K562 (cell line): ENCODE measurements around the gene KCNH2. TPM values are rescaled to one million over a fixed set of nuclear protein-coding genes. Genes with fewer than 3 reads are reported as not detected.

ENCODE experiments used
- CHCHD3 ChIP-seq: fragments of 250-450 bp; sonication (Bioruptor Pico); IDR thresholded peaks from 2 replicates; pipeline ENCODE4 v2.1.2; 2022; ENCODE audit warnings: mild to moderate bottlenecking
- MAFF ChIP-seq: IDR thresholded peaks from 2 replicates; pipeline ENCODE4 v1.6.1; 2012; ENCODE audit warnings: low read length, improper control_type of control experiment
- MAFK ChIP-seq: IDR thresholded peaks from 2 replicates; pipeline ENCODE4 v1.6.1; 2011; ENCODE audit warnings: low read length, improper control_type of control experiment
- MYBL2 ChIP-seq, 2 experiments: fragments of 450-650 bp in 1 of 2; sonication (generic) in 1 of 2; formaldehyde crosslinking in 1 of 2; IDR thresholded peaks; 2 replicates each; pipeline versions ENCODE4 v1.6.1 to v1.8.1; 2017 to 2022; ENCODE audit warnings: borderline replicate concordance in 1 of 2, inconsistent platforms in 1 of 2, low read depth in 1 of 2, mild to moderate bottlenecking in 1 of 2, missing genetic modification reagents in 1 of 2, moderate library complexity in 1 of 2
- MYC ChIP-seq, 2 experiments: fragments of 250-450 bp in 1 of 2; sonication (Bioruptor Pico) in 1 of 2; IDR thresholded peaks; 2 replicates each; pipeline versions ENCODE4 v1.5.1 to v1.6.1; 2012 to 2021; ENCODE audit warnings: low read depth in 2 of 2, borderline replicate concordance in 1 of 2, improper control_type of control experiment in 1 of 2, low read length in 1 of 2, mild to moderate bottlenecking in 1 of 2, moderate library complexity in 1 of 2
- NFYB ChIP-seq: IDR thresholded peaks from 2 replicates; pipeline ENCODE4 v1.6.1; 2011; ENCODE audit warnings: mild to moderate bottlenecking, moderate library complexity; ENCODE audit not compliant: insufficient read length; ENCODE audit errors: extremely low read depth
- NR2C1 ChIP-seq, 2 experiments: fragments of 450-650 bp; IDR thresholded peaks; 2 replicates each; pipeline ENCODE4 v1.6.1; 2017; ENCODE audit warnings: mild to moderate bottlenecking in 2 of 2, antibody characterized with exemption in 1 of 2, inconsistent platforms in 1 of 2, missing compliant biosample characterization in 1 of 2, missing genetic modification characterization in 1 of 2
- PHF8 ChIP-seq: fragments of 200-600 bp; sonication (generic); IDR thresholded peaks from 2 replicates; pipeline ENCODE4 v1.6.1; 2012; ENCODE audit warnings: mixed run types, mild to moderate bottlenecking, inconsistent platforms, low read length, moderate library complexity, borderline replicate concordance
- POLR2A ChIP-seq: fragments of 450-650 bp; conservative IDR thresholded peaks from 2 replicates; pipeline ENCODE4 v1.6.1; 2016
- RBM22 ChIP-seq: fragments of 200-400 bp; formaldehyde crosslinking; IDR thresholded peaks from 2 replicates; pipeline ENCODE4 v1.6.1; 2018; ENCODE audit warnings: low read length, low read depth; ENCODE audit not compliant: poor library complexity, severe bottlenecking
- REST ChIP-seq, 2 experiments: fragments of 450-650 bp; formaldehyde crosslinking in 1 of 2; IDR thresholded peaks; 2 replicates each; pipeline versions ENCODE4 v1.4.0 to v1.6.1; 2014 to 2020; ENCODE audit warnings: mild to moderate bottlenecking in 2 of 2, borderline replicate concordance in 1 of 2, low read depth in 1 of 2
- SREBF2 ChIP-seq: sonication (generic); formaldehyde crosslinking; IDR thresholded peaks from 2 replicates; pipeline ENCODE4 v1.4.0; 2020; ENCODE audit warnings: mild to moderate bottlenecking, missing genetic modification reagents
- STAG1 ChIP-seq: sonication (generic); formaldehyde crosslinking; IDR thresholded peaks from 2 replicates; pipeline ENCODE4 v1.5.0; 2020; ENCODE audit warnings: missing genetic modification reagents, borderline replicate concordance
- ZNF75A ChIP-seq: fragments of 450-650 bp; formaldehyde crosslinking; IDR thresholded peaks from 2 replicates; pipeline ENCODE4 v1.4.0; 2020; ENCODE audit warnings: mild to moderate bottlenecking
- polyA plus RNA-seq, 8 experiments: library from polyadenylated mRNA; depleted of rRNA in 4 of 8; stranded (reverse) in 5 of 8; unstranded in 3 of 8; fragments of >200 nt; fragmentation: Nextera tagmentation in 2 of 8; fragmentation: Illumina TruSeq in 1 of 8; extraction: Ambion mirVana in 2 of 8; extraction: Trizol in 1 of 8; gene quantifications; 2 replicates each; pipeline versions ENCODE4 v1.2.1 to v1.2.3, GENCODE V29; 2011 to 2014; ENCODE audit warnings: inconsistent platforms in 1 of 8, missing spikeins in 1 of 8
- total RNA-seq, 7 experiments: library from RNA; depleted of rRNA in 6 of 7; stranded (reverse); fragments of >200 nt in 6 of 7; fragmentation: Illumina TruSeq in 2 of 7; extraction: Trizol in 2 of 7; gene quantifications; 2 replicates each; pipeline versions ENCODE4 v1.2.1 to v1.2.3, GENCODE V29; 2011 to 2021; ENCODE audit warnings: low replicate concordance in 1 of 7
- TF ChIP-seq, protein P1 (sequence below), 2 experiments: fragments of 450-650 bp in 1 of 2; sonication (generic) in 1 of 2; formaldehyde crosslinking in 1 of 2; IDR thresholded peaks in 1 of 2; conservative IDR thresholded peaks in 1 of 2; 2 replicates each; pipeline versions ENCODE4 v1.6.1 to v1.8.1; 2016 to 2023; ENCODE audit warnings: mild to moderate bottlenecking in 2 of 2, moderate library complexity in 2 of 2, inconsistent platforms in 1 of 2, missing genetic modification reagents in 1 of 2

The KCNH2 gene
- total and polyA plus RNA-seq, 9 of the 15 experiments (the other 6 are each of a cell fraction or from before 2014, with no cell fraction given), result 18.1 to 368 (median 218) TPM

DNA sequence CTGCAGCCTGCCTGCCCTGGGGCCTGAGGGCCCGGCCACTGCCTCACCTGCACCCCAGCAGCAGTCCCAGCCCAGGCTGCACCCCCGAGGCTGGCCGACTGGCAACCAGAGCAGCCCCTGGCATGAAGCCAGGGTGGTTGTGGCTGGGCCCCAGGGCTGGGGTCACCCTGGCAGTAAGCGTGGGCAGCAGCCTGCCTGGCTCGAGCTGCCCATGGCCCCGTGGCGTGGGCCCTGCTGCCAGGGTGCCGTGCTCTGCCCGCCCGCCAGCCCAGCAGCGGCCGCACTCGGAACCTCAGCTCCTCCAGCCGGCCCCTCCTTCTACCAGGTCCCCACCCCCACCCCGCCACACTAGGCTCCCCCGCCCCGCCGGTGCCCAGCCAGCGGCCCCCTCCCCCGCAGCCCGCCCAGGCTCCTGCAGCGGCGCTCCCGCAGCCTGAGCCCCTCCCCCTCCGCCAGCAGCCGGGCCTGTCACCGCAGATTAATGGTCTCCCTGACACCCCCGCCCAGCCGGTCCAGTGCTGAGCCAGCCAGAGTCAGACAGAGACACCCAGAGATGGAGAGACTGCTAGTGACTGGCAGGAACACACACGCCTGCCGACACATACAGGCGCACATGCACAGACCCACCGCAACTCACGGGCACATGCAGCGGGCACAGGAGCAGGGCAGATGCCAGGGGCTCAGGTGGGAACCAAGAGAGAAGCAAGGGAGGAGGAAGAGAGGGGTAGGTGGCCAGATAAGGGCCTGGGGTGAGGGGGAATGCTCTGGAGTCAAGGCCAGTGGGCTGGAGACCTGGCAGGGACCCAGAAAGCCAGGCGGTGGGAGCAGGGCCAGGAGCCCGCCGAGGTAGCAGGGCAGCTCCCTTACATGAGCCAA is 22.4 kb downstream of the KCNH2 start (continued):
- TF ChIP-seq REST (IDR thresholded peaks at IDR 0.05; ENCODE audit: borderline replicate concordance), result peak; percentile 95
- peak; percentile 85 for TF ChIP-seq REST (CRISPR knock-in tag; IDR thresholded peaks at IDR 0.05; ENCODE audit: low read depth)
- no peak for TF ChIP-seq SREBF2
- TF ChIP-seq PHF8, result peak; percentile 72; the same call in 1 of the 2 replicates
- no peak for TF ChIP-seq CHCHD3
- no peak for TF ChIP-seq NR2C1 (IDR thresholded peaks at IDR 0.05)
- TF ChIP-seq NR2C1 (tag; IDR thresholded peaks at IDR 0.05), result peak; percentile 51; the same call in 1 of the 2 replicates
- peak; percentile 41; the same call in 1 of the 2 replicates for TF ChIP-seq MAFK
- TF ChIP-seq POLR2A, result peak; percentile 86
- TF ChIP-seq, protein P1, sequence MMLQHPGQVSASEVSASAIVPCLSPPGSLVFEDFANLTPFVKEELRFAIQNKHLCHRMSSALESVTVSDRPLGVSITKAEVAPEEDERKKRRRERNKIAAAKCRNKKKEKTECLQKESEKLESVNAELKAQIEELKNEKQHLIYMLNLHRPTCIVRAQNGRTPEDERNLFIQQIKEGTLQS (IDR thresholded peaks at IDR 0.05), result no peak
- TF ChIP-seq, protein P1 (CRISPR knock-in tag; conservative IDR thresholded peaks at IDR 0.05), result no peak
- no peak for TF ChIP-seq MYBL2 (IDR thresholded peaks at IDR 0.05; ENCODE audit: low read depth)
- TF ChIP-seq MYBL2 (CRISPR knock-in tag; IDR thresholded peaks at IDR 0.05; ENCODE audit: borderline replicate concordance), result no peak
- peak; percentile 85 for TF ChIP-seq MYC (IDR thresholded peaks at IDR 0.05; ENCODE audit: low read depth, low read length)
- TF ChIP-seq MYC (CRISPR knock-in tag; IDR thresholded peaks at IDR 0.05; ENCODE audit: borderline replicate concordance, low read depth), result peak; percentile 85; the same call in 1 of the 2 replicates
- TF ChIP-seq ZNF75A, result 0 out of 2 replicates have a peak, but pooled peaks have one; percentile 47
- TF ChIP-seq STAG1, result no peak
- TF ChIP-seq NFYB, result no peak
- no peak for TF ChIP-seq MAFF
- no peak for TF ChIP-seq RBM22
